ENCODE data around the gene SH3BP4. TPM values are rescaled to one million over a fixed set of nuclear protein-coding genes. Genes with fewer than 3 reads are reported as not detected.

Gene SH3BP4
- total RNA-seq, 1 experiment from 2014 or later, result 19.9 TPM

- Histone ChIP-seq H3K4me3 (ENCODE audit: low read depth, low read length, poor library complexity, severe bottlenecking) (no peak overlapping the region), H3K36me3 (ENCODE audit: insufficient read depth, low read length, poor library complexity, severe bottlenecking) (no peaks in the 10 kb centered on the region), H3K9me3 (ENCODE audit: low read depth, low read length, poor library complexity, severe bottlenecking) (no peaks in the 10 kb centered on the region), H3K4me1 (ENCODE audit: insufficient read depth, low read length, poor library complexity, severe bottlenecking) (peaks cover 18% of the 10 kb centered on the region), H3K27ac (ENCODE audit: low read depth, low read length, poor library complexity, severe bottlenecking) (peak overlapping the region; percentile 65), H3K27me3 (replicated peaks; ENCODE audit: insufficient read depth, low read depth, low read length, poor library complexity) (no peaks in the 10 kb centered on the region)
- intact Hi-C loops (cut with micrococcal nuclease; ENCODE audit: unreplicated experiment), result no loop called here
- ChIA-PET POLR2A (ENCODE audit: low non-redundant PET) (no interaction called here), CTCF (interaction anchor here (1.2 kb wide), 1 partner anchor 10 kb away, joined by 3 read pairs; no protein-coding TSS in a partner anchor)
- BruUV-seq (replicated peaks), result no TSS peak
- DNase-seq (ENCODE audit: low spot score), result peak; percentile 75
- TF ChIP-seq EZH2 (IDR thresholded peaks at IDR 0.05; ENCODE audit: borderline replicate concordance, low read depth, low read length, poor library complexity, severe bottlenecking) (no peak), CTCF (conservative IDR thresholded peaks at IDR 0.05; ENCODE audit: low read depth, low read length) (no peak)
Measured at GRCh38 chr2:234917211-234917975, 34.4 kb upstream of the SH3BP4 start.

GRCh38 chr2:234919711-234920110 is 32.1 kb upstream of the SH3BP4 start:
- ChIA-PET CTCF (no interaction called here), POLR2A (ENCODE audit: low non-redundant PET) (no interaction called here)

GRCh38 chr2:234920836-234921235 is 31.0 kb upstream of the SH3BP4 start:
- DNase-seq (ENCODE audit: low spot score), result no peak
- no TSS peak for BruUV-seq (replicated peaks)

More at GRCh38 chr2:234919711-234920110, 32.1 kb upstream of the SH3BP4 start:
- Histone ChIP-seq H3K4me3 (ENCODE audit: low read depth, low read length, poor library complexity, severe bottlenecking) (no peak overlapping the region), H3K36me3 (ENCODE audit: insufficient read depth, low read length, poor library complexity, severe bottlenecking) (no peaks in the 10 kb centered on the region), H3K9me3 (ENCODE audit: low read depth, low read length, poor library complexity, severe bottlenecking) (no peaks in the 10 kb centered on the region), H3K4me1 (ENCODE audit: insufficient read depth, low read length, poor library complexity, severe bottlenecking) (peaks cover 18% of the 10 kb centered on the region), H3K27ac (ENCODE audit: low read depth, low read length, poor library complexity, severe bottlenecking) (no peak overlapping the region), H3K27me3 (replicated peaks; ENCODE audit: insufficient read depth, low read depth, low read length, poor library complexity) (no peaks in the 10 kb centered on the region)
- BruUV-seq (replicated peaks), result no TSS peak
- DNase-seq (ENCODE audit: low spot score), result no peak
- intact Hi-C loops (cut with micrococcal nuclease; ENCODE audit: unreplicated experiment), result no loop called here
- no peak for TF ChIP-seq EZH2 (IDR thresholded peaks at IDR 0.05; ENCODE audit: borderline replicate concordance, low read depth, low read length, poor library complexity, severe bottlenecking)
- no peak for TF ChIP-seq CTCF (conservative IDR thresholded peaks at IDR 0.05; ENCODE audit: low read depth, low read length)

More at GRCh38 chr2:234920836-234921235, 31.0 kb upstream of the SH3BP4 start:
- Histone ChIP-seq H3K4me3 (ENCODE audit: low read depth, low read length, poor library complexity, severe bottlenecking) (no peak overlapping the region), H3K27me3 (replicated peaks; ENCODE audit: insufficient read depth, low read depth, low read length, poor library complexity) (no peaks in the 10 kb centered on the region), H3K36me3 (ENCODE audit: insufficient read depth, low read length, poor library complexity, severe bottlenecking) (no peaks in the 10 kb centered on the region), H3K4me1 (ENCODE audit: insufficient read depth, low read length, poor library complexity, severe bottlenecking) (peaks cover 18% of the 10 kb centered on the region), H3K27ac (ENCODE audit: low read depth, low read length, poor library complexity, severe bottlenecking) (no peak overlapping the region), H3K9me3 (ENCODE audit: low read depth, low read length, poor library complexity, severe bottlenecking) (no peaks in the 10 kb centered on the region)
- ChIA-PET CTCF (no interaction called here), POLR2A (ENCODE audit: low non-redundant PET) (no interaction called here)
- no peak for TF ChIP-seq CTCF (conservative IDR thresholded peaks at IDR 0.05; ENCODE audit: low read depth, low read length)
- TF ChIP-seq EZH2 (IDR thresholded peaks at IDR 0.05; ENCODE audit: borderline replicate concordance, low read depth, low read length, poor library complexity, severe bottlenecking), result no peak
- intact Hi-C loops (cut with micrococcal nuclease; ENCODE audit: unreplicated experiment), result no loop called here
